Cardiac muscle cell (in vitro differentiated cells and primary cell): ENCODE measurements around the gene LARGE1. TPM values are rescaled to one million over a fixed set of nuclear protein-coding genes. Genes with fewer than 3 reads are reported as not detected.
A peak's percentile ranks its signal among the peaks of the same experiment; 100 is the strongest.

Source experiments
- DNase-seq, 2 donors: peaks; one replicate each; pipeline versions ENCODE4 v3.0.0 to v3.0.0-alpha.2; 2010 to 2017; ENCODE audit warnings: low read depth in 1 of 2, low spot score in 1 of 2
- H3K27ac ChIP-seq: fragments of 200-600 bp; sonication (generic); 2 replicates; pipeline ENCODE4 v1.5.1; 2016
- H3K27me3 ChIP-seq: fragments of 200-600 bp; sonication (generic); 2 replicates; pipeline ENCODE4 v1.6.0; 2016; ENCODE audit warnings: control low read depth
- H3K36me3 ChIP-seq: fragments of 200-600 bp; sonication (generic); 2 replicates; pipeline ENCODE4 v1.5.1; 2016; ENCODE audit warnings: control low read depth
- H3K4me1 ChIP-seq: fragments of 200-600 bp; sonication (generic); 2 replicates; pipeline ENCODE4 v1.8.1; 2017; ENCODE audit warnings: low read depth, mild to moderate bottlenecking, mixed run types
- H3K4me3 ChIP-seq: fragments of 200-600 bp; sonication (generic); 2 replicates; pipeline ENCODE4 v1.5.1; 2016; ENCODE audit warnings: mild to moderate bottlenecking
- H3K9me3 ChIP-seq: fragments of 200-600 bp; sonication (generic); 2 replicates; pipeline ENCODE4 v1.5.1; 2017; ENCODE audit warnings: low read depth, mild to moderate bottlenecking, control low read depth
- CTCF ChIP-seq: IDR thresholded peaks from 2 replicates; pipeline ENCODE4 v1.5.1; 2012; ENCODE audit warnings: low read depth, mild to moderate bottlenecking, low read length
- polyA plus RNA-seq: library from polyadenylated mRNA; unstranded; fragments of >200 nt; fragmentation: Nextera tagmentation; extraction: Ambion mirVana; gene quantifications from 2 replicates; pipeline ENCODE4 v1.2.1, GENCODE V29; 2016
- total RNA-seq: library from RNA; depleted of rRNA; stranded (reverse); fragments of >200 nt; gene quantifications from 2 replicates; pipeline ENCODE4 v1.2.3, GENCODE V29; 2016

The LARGE1 gene
- total and polyA plus RNA-seq, 2 experiments from 2014 or later = 18.4 to 34.3 TPM

- Histone ChIP-seq H3K4me3 (no peak overlapping the region), H3K4me1 (peaks cover 8% of the 10 kb centered on the region), H3K36me3 (no peaks in the 10 kb centered on the region), H3K27ac (no peak overlapping the region), H3K27me3 (peaks cover 8% of the 10 kb centered on the region), H3K9me3 (no peaks in the 10 kb centered on the region)
- DNase-seq = peak; percentile 82 to 90
- peak; percentile 85 for TF ChIP-seq CTCF
Observed at GRCh38 chr22:33923660-33924246, 3.5 kb upstream of the LARGE1 start.

DNA sequence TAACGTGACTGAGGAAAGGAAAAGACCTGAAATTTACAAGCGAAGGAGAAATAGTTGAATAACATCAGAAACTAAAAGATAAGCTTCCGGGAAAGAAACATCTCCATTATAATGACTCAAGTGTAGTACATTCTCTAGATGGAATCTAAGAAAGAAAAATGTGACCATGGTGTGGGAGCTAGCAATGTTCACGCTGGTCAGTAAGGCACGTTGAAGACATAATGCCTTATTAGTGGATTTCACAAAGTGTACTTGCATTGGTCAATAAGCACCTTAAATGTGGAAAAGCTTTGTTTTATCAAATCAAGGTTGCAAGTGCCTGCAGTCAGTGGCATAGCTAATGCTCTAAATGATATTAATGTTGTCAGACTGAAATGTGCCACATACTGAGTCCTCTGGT lies 2.8 kb upstream of the LARGE1 start:
- TF ChIP-seq CTCF = no peak
- H3K27ac ChIP-seq = no peak overlapping the region
- no peaks in the 10 kb centered on the region for H3K36me3 ChIP-seq
- DNase-seq = peak in 1 of 2 donors; percentile 31
- H3K4me3 ChIP-seq = peak overlapping the region; percentile 44
- H3K4me1 ChIP-seq = peaks cover 16% of the 10 kb centered on the region
- H3K9me3 ChIP-seq = no peaks in the 10 kb centered on the region
- H3K27me3 ChIP-seq = peaks cover 6% of the 10 kb centered on the region

DNA sequence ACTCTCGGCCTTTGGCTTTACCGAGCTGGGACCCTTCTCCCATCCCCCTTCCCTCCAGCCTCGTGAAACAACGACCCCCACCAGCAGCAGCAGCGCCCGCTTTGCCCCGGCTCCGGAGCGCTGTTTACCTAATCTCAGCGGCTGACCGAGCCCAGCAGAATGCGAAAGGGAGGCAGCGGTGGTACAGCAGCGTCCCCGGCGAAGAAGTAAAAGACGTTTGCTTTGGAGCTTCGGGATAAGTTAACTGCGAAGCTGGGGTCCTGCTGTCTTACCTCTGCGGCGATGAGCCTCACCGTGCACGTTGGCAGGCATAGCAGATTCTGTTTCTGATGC lies 2.0 kb upstream of the LARGE1 start:
- Histone ChIP-seq H3K27me3 (peaks cover 6% of the 10 kb centered on the region), H3K4me1 (peaks cover 16% of the 10 kb centered on the region), H3K4me3 (peak overlapping the region; percentile 44), H3K27ac (peak overlapping the region; percentile 48), H3K9me3 (no peaks in the 10 kb centered on the region), H3K36me3 (no peaks in the 10 kb centered on the region)
- peak; percentile 40 to 79 for DNase-seq
- TF ChIP-seq CTCF = peak; percentile 3

- no peaks in the 10 kb centered on the region for H3K36me3 ChIP-seq
- DNase-seq = peak; percentile 60 to 89
- H3K4me3 ChIP-seq = peak overlapping the region; percentile 44
- peak overlapping the region; percentile 48 for H3K27ac ChIP-seq
- H3K4me1 ChIP-seq = peaks cover 16% of the 10 kb centered on the region
- no peak for TF ChIP-seq CTCF
- peaks cover 6% of the 10 kb centered on the region for H3K27me3 ChIP-seq
- no peaks in the 10 kb centered on the region for H3K9me3 ChIP-seq
Observed at GRCh38 chr22:33921525-33922348, 1.5 kb upstream of the LARGE1 start.

- H3K9me3 ChIP-seq = no peaks in the 10 kb centered on the region
- peaks cover 16% of the 10 kb centered on the region for H3K4me1 ChIP-seq
- TF ChIP-seq CTCF = no peak
- peak overlapping the region; percentile 44 for H3K4me3 ChIP-seq
- no peaks in the 10 kb centered on the region for H3K27me3 ChIP-seq
- DNase-seq = peak; percentile 98 to 99
- no peaks in the 10 kb centered on the region for H3K36me3 ChIP-seq
- no peak overlapping the region for H3K27ac ChIP-seq
Observed at GRCh38 chr22:33920927-33921524, 750 bp upstream of the LARGE1 start.
